ENCODE results near the gene ARHGEF17.

ARHGEF17 gene

DNA sequence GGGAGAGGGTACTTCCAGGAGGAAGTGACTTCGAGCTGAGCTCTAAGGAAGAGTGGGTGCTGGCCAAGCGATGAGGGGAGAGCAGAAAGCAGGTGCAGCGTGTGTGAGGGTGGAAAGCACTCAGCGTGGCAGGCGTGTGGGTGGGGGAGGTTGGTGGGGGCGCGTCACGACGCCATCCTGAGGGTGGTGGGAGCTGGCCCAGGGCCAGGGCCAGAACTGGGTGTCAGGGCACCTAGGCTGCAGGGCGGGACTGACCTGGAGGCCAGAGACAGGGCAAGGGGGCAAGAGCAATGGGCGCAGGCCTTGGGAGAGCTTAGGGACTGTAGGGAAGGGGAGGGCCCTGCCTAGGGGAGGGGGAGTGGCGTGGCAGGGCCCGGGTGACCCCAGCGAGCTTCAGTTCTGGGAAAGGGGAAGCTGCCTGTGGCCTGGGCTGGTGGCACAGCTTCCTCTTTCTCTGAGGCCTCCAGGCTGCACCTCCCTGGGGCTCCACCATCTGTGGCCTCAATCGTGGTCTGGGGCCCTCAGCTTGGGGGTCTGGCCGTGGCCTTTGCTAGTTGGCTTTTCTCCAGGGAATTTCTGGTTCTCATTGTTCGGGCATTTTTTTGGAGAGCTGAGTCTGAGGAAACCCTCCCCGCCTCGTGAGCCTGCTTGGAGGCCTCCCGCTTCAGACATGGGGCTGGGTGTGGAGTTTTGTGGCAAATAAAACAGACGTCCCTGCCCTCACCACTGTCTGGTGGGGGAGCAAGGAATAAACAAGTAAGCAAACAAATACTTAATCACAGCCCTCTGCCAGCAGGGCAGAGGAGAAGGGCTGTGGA, 77.0 kb downstream of the ARHGEF17 start:
- TF ChIP-seq, protein P1, sequence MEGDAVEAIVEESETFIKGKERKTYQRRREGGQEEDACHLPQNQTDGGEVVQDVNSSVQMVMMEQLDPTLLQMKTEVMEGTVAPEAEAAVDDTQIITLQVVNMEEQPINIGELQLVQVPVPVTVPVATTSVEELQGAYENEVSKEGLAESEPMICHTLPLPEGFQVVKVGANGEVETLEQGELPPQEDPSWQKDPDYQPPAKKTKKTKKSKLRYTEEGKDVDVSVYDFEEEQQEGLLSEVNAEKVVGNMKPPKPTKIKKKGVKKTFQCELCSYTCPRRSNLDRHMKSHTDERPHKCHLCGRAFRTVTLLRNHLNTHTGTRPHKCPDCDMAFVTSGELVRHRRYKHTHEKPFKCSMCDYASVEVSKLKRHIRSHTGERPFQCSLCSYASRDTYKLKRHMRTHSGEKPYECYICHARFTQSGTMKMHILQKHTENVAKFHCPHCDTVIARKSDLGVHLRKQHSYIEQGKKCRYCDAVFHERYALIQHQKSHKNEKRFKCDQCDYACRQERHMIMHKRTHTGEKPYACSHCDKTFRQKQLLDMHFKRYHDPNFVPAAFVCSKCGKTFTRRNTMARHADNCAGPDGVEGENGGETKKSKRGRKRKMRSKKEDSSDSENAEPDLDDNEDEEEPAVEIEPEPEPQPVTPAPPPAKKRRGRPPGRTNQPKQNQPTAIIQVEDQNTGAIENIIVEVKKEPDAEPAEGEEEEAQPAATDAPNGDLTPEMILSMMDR (IDR thresholded peaks at IDR 0.05; ENCODE audit: insufficient read depth, low read length, missing control alignments), result no peak
- ChIA-PET CTCF (interaction anchor here (1.0 to 6.9 kb wide), 9 partner anchors 9 to 276 kb away, joined by 3 to 39 read pairs (median 7); no protein-coding TSS in a partner anchor), POLR2A (interaction anchor here (1.0 kb wide), 1 partner anchor 8 kb away, joined by 3 read pairs; no protein-coding TSS in a partner anchor)
- H3K4me3 ChIP-seq (ENCODE audit: low read depth, low read length), result no peak overlapping the region
- no peak for DNase-seq (ENCODE audit: low read depth, low spot score)

DNA sequence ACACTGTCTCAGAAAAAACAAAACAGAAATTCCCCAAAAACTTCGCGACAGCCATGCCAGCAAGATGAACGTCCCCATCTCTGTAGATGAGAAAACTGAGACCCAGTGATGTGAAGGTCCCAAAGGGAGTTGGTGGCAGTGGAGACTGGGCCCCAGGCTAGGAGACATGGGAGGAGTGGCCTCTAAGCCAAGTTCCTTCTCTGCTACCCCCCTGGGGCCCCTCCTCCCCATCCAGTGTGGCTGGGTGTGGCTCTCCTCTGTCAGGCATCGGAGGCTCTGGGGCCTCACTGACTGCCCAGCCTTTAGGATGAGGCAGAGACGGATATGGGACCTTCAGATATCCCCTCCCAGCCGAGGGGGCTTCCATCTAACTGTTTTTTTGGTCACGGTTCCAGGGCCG, 77.9 kb downstream of the ARHGEF17 start:
- no peak for DNase-seq (ENCODE audit: low read depth, low spot score)
- ChIA-PET POLR2A (no interaction called here), CTCF (interaction anchor here (1.0 to 6.9 kb wide), 7 partner anchors 8 to 79 kb away, joined by 3 to 39 read pairs (median 6); no protein-coding TSS in a partner anchor)
- TF ChIP-seq, protein P1 (IDR thresholded peaks at IDR 0.05; ENCODE audit: insufficient read depth, low read length, missing control alignments), result no peak
- no peak overlapping the region for H3K4me3 ChIP-seq (ENCODE audit: low read depth, low read length)

DNA sequence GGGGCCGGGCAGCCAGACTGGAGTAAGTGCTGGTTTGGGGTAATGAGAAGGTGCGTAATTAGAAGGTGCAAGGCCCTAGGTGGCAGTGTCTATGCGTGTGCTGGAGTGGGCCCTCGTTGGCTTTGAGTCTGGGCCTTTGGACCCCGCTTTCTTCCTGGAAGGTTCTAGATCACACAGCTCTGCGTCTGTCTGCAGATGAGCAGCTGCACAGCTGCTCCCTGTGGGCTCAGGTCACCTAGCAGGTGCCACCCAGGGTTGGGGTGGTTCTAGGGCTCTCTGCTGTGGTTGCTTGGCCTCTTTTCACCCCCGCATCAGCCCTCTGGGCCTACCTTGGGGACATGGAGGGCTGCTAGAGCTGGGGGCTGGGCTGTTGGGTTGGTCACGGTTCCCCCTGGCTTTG, 78.5 kb downstream of the ARHGEF17 start:
- TF ChIP-seq, protein P1 (IDR thresholded peaks at IDR 0.05; ENCODE audit: insufficient read depth, low read length, missing control alignments), result no peak
- DNase-seq (ENCODE audit: low read depth, low spot score), result no peak
- no peak overlapping the region for H3K4me3 ChIP-seq (ENCODE audit: low read depth, low read length)
- CTCF ChIA-PET, result interaction anchor here (0.9 to 6.9 kb wide), 5 partner anchors 10 to 80 kb away, joined by 3 to 39 read pairs (median 6); partner anchors contain the start of gene RELT
- POLR2A ChIA-PET, result no interaction called here

DNA sequence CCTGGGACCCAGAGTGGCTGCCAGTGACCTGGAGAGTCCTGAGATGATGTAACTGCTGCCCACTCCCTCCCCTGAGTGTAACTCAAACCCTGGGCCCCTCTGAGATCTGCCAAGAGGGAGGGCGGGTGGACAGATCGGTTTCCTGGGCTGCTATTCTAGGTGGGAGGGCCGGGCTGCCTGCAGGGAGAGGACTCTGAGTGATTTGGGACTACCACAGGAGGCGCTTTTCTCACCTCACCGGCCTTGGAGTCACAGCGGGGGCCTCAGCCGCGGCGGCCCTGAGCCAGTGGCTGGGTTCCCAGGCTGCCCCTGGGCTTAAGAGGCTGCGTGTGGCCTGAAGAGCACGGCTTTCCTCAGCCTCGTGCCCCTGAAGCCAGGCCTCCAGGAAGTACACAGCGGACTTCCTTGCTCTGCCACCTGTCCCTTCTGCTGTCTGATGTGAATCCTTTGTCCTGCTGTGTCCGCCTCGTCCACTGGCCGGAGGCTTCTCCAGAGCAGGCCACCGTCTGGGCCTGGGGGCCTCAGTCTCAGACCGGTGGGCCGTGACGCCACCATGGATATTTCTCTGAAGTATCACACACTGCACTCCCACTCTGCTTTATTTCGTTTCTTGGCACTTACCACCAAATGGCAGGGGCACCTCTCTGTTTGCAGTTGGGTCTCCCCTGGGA, 79.7 kb downstream of the ARHGEF17 start:
- TF ChIP-seq, protein P1 (IDR thresholded peaks at IDR 0.05; ENCODE audit: insufficient read depth, low read length, missing control alignments), result no peak
- no peak overlapping the region for H3K4me3 ChIP-seq (ENCODE audit: low read depth, low read length)
- DNase-seq (ENCODE audit: low read depth, low spot score), result no peak
- POLR2A ChIA-PET, result no interaction called here
- CTCF ChIA-PET, result interaction anchor here (0.7 to 8.2 kb wide), 9 partner anchors 8 to 274 kb away, joined by 3 to 79 read pairs (median 5); partner anchors contain the start of gene RELT

DNA sequence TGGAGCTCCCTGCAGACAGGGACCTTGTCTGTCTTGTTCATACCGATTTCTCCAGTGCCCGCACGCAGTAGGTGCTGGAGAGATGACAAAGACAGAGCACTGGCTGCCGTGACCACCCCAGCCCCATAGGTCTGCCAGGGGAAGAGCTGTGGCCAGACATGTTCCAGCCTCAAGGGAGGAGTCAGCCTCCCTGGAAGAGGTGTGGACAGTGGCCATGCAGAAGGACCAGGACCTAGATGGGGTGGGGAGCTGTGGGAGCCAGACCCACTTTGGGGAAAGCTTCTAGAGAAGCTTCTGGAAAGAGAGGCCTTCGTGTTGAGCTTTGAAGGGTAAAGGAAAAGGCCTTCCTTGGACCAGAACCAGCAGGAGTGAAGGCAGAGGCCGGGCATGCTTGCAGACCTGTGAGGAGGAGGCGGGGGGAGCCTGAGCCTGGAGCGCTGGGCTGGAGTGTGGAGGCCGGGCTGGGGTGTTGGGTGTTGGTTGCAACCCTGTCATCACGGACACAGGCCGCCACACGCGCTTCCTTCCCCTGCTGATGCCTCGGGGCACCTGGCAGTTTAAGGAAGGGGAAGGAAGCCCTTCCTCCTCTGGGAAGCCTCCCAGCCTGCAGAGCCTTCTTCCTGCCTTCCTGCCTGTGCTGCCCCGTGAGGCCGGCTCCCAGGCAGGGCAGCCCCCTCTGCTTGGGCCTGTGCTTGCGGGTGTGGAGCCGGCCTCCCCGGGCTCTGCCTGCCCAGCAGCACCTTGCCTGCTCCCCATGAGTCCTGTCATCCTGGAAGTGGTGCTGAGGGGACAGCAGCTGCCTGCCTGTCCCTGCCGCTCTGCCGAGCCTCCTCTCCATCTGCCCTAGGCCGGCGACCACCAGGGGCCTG, 80.4 kb downstream of the ARHGEF17 start:
- ChIA-PET POLR2A (no interaction called here), CTCF (interaction anchor here (0.7 to 8.2 kb wide), 11 partner anchors 8 to 273 kb away, joined by 3 to 79 read pairs (median 7); partner anchors contain the start of gene RELT)
- TF ChIP-seq, protein P1 (IDR thresholded peaks at IDR 0.05; ENCODE audit: insufficient read depth, low read length, missing control alignments), result no peak
- H3K4me3 ChIP-seq (ENCODE audit: low read depth, low read length), result no peak overlapping the region
- DNase-seq (ENCODE audit: low read depth, low spot score), result no peak

Data from AG04449 (cell line).